ENCODE results near the gene CCR4. TPM values are rescaled to one million over a fixed set of nuclear protein-coding genes. Genes with fewer than 3 reads are reported as not detected.

Gene CCR4
- total and polyA plus RNA-seq, 10 of the 15 experiments (the other 5 are each of a cell fraction or from before 2014, with no cell fraction given), result 0.41 to 12.4 (median 5.3) TPM

DNA sequence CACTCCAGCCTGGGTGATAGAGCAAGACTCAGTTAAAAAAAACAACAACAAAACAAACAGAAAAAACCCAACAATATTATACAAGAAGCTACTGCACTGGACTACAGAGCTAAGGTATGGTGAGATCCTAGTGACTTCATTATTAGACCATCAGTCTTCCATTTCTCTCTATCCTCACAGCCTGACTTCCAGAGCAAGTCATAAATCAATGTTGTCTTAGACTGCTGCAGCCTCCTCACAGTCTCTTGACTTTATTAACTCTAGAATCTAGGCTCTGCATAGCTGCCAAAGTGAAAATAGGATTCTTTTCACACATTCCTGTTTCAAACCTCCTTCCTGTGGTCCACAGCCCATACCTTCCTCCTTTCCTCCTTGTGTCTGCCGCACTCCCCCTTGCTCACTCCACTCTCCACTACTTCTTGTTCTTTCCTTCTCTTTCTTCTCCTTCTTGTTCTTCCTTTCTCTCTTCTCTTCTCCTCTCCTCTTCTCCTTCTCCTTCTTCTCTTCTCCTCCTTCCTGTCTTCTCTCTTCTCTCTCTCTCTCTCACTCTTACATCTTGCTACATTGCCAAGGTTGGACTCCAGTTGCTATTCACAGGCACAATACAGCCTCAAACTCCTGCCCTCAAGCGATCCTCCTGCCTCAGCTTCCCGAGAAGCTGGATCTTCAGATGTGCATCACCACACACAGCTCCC is 49.4 kb downstream of the CCR4 start:
- ATAC-seq (no peak), DNase-seq (ENCODE audit: low read depth, low spot score) (no peak), FAIRE-seq (no peak)
- RAD21 ChIA-PET (ENCODE audit: unreplicated experiment), result interaction anchor here (0.6 kb wide), 1 partner anchor 485 kb away, joined by 5 read pairs; no protein-coding TSS in a partner anchor
- no peaks in the 10 kb centered on the region for H3K9me3 ChIP-seq (replicated peaks; ENCODE audit: control insufficient read depth, insufficient read depth, low read length)
- no peak overlapping the region for H3K4me3 ChIP-seq
- H3K4me2 ChIP-seq (ENCODE audit: control insufficient read depth, insufficient read depth), result no peak overlapping the region
- no peak overlapping the region for H3K9ac ChIP-seq (ENCODE audit: control insufficient read depth, insufficient read depth, low read length)
- no peaks in the 10 kb centered on the region for H3K36me3 ChIP-seq (ENCODE audit: control insufficient read depth in 2 of 2, insufficient read depth in 2 of 2, low read length in 1 of 2)
- no peak overlapping the region for H2AFZ ChIP-seq (ENCODE audit: control insufficient read depth, low read depth, low read length)
- intact Hi-C loops (cut with micrococcal nuclease; ENCODE audit: unreplicated experiment) (no loop called here), in situ Hi-C loops (cut with MboI) (no loop called here)
- H3K27ac ChIP-seq (ENCODE audit: control insufficient read depth, insufficient read depth), result no peak overlapping the region
- POLR2A ChIA-PET, result interaction anchor here (0.8 kb wide), 1 partner anchor 8 kb away, joined by 3 read pairs; no protein-coding TSS in a partner anchor
- 97% methylated on average over 3 of the region's 3 CpGs for WGBS (ENCODE audit: insufficient coverage, insufficient replicate concordance, low lambda C conversion rate, missing lambda C conversion rate)
- BruUV-seq (replicated peaks), result no TSS peak
- CTCF ChIA-PET, result interaction anchor here (0.5 to 1.6 kb wide), 5 partner anchors 11 to 372 kb away, joined by 3 to 4 read pairs (median 3); no protein-coding TSS in a partner anchor
- H3K27me3 ChIP-seq (replicated peaks in 1 of 2; ENCODE audit: control insufficient read depth in 2 of 2, insufficient read depth in 2 of 2, low read length in 1 of 2), result no peaks in the 10 kb centered on the region
- TF ChIP-seq MYC (IDR thresholded peaks at IDR 0.05; ENCODE audit: insufficient read depth, insufficient read length, insufficient replicate concordance, low read length, severe bottlenecking) (no peak), CREM (IDR thresholded peaks at IDR 0.05; ENCODE audit: low read depth) (no peak), HDGF (IDR thresholded peaks at IDR 0.05) (peak; percentile 48; the same call in 1 of the 2 replicates)
- TF ChIP-seq, protein P1, sequence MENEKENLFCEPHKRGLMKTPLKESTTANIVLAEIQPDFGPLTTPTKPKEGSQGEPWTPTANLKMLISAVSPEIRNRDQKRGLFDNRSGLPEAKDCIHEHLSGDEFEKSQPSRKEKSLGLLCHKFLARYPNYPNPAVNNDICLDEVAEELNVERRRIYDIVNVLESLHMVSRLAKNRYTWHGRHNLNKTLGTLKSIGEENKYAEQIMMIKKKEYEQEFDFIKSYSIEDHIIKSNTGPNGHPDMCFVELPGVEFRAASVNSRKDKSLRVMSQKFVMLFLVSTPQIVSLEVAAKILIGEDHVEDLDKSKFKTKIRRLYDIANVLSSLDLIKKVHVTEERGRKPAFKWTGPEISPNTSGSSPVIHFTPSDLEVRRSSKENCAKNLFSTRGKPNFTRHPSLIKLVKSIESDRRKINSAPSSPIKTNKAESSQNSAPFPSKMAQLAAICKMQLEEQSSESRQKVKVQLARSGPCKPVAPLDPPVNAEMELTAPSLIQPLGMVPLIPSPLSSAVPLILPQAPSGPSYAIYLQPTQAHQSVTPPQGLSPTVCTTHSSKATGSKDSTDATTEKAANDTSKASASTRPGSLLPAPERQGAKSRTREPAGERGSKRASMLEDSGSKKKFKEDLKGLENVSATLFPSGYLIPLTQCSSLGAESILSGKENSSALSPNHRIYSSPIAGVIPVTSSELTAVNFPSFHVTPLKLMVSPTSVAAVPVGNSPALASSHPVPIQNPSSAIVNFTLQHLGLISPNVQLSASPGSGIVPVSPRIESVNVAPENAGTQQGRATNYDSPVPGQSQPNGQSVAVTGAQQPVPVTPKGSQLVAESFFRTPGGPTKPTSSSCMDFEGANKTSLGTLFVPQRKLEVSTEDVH (IDR thresholded peaks at IDR 0.05; ENCODE audit: low read depth, partially characterized antibody), result no peak
- TF ChIP-seq, protein P2, sequence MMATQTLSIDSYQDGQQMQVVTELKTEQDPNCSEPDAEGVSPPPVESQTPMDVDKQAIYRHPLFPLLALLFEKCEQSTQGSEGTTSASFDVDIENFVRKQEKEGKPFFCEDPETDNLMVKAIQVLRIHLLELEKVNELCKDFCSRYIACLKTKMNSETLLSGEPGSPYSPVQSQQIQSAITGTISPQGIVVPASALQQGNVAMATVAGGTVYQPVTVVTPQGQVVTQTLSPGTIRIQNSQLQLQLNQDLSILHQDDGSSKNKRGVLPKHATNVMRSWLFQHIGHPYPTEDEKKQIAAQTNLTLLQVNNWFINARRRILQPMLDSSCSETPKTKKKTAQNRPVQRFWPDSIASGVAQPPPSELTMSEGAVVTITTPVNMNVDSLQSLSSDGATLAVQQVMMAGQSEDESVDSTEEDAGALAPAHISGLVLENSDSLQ (IDR thresholded peaks at IDR 0.05), result no peak
- no peaks in the 10 kb centered on the region for H4K20me1 ChIP-seq (ENCODE audit: control insufficient read depth, insufficient read depth)
- no peaks in the 10 kb centered on the region for H3K79me2 ChIP-seq (ENCODE audit: control insufficient read depth, insufficient read depth, low read length)
- no peaks in the 10 kb centered on the region for H3K4me1 ChIP-seq (ENCODE audit: control insufficient read depth, insufficient read depth, low read length)
- SMC1A ChIA-PET (ENCODE audit: uncharacterized antibody, unreplicated experiment), result interaction anchor here (1.2 kb wide), 1 partner anchor 35 kb away, joined by 3 read pairs; no protein-coding TSS in a partner anchor

Measured in GM12878 (cell line).